IMR-90 (cell line): ENCODE data around the gene WDR47. TPM values are rescaled to one million over a fixed set of nuclear protein-coding genes. Genes with fewer than 3 reads are reported as not detected.

ENCODE experiments used
- ATAC-seq: fragments of 200-7000 bp; cut with Tn5 transposase; 2 replicates; pipeline ENCODE4 v1.9.1; 2020; ENCODE audit warnings: low read depth, mild to moderate bottlenecking, moderate library complexity
- BruUV-seq: library from RNA; stranded (reverse); fragments of 400-500 nt; replicated peaks from 2 replicates; lab custom pipeline; 2021; lab: Mats Ljungman, UMichigan
- CTCF ChIA-PET: fragments of 300-600 bp; formaldehyde crosslinking; extraction: SDS; loops from one replicate; lab custom pipeline; 2021; ENCODE audit warnings: antibody characterized with exemption; lab: Yijun Ruan, JAX
- POLR2A ChIA-PET: fragments of 300-600 bp; sonication (Branson Sonifier 250); formaldehyde crosslinking; loops from one replicate; lab custom pipeline; 2022; ENCODE audit warnings: antibody characterized with exemption; ENCODE audit not compliant: unreplicated experiment; lab: Charles Lee
- DNase-seq: peaks from one replicate; pipeline ENCODE4 v3.0.0; 2013
- H2AFZ ChIP-seq: replicated peaks from 2 replicates; pipeline ENCODE3; 2013; ENCODE audit warnings: low read length, mild to moderate bottlenecking; ENCODE audit not compliant: poor library complexity
- H2AK5ac ChIP-seq: 2 replicates; pipeline ENCODE4 v1.6.1; 2013; ENCODE audit warnings: low read depth, low read length, inconsistent platforms
- H2AK9ac ChIP-seq: replicated peaks from 2 replicates; pipeline ENCODE3; 2013; ENCODE audit warnings: mild to moderate bottlenecking, low read depth, low read length, moderate library complexity; ENCODE audit not compliant: poor library complexity
- H2BK120ac ChIP-seq: 2 replicates; pipeline ENCODE4 v1.6.1; 2013; ENCODE audit warnings: low read depth, low read length, inconsistent platforms
- H2BK15ac ChIP-seq: 3 replicates; pipeline ENCODE4 v1.6.1; 2013; ENCODE audit warnings: low read depth, low read length, inconsistent platforms
- H2BK20ac ChIP-seq: 2 replicates; pipeline ENCODE4 v1.6.1; 2013; ENCODE audit warnings: low read depth, mild to moderate bottlenecking, inconsistent platforms, low read length, moderate library complexity
- H2BK5ac ChIP-seq: 2 replicates; pipeline ENCODE4 v1.6.1; 2013; ENCODE audit warnings: mild to moderate bottlenecking, low read depth, low read length, inconsistent platforms; ENCODE audit not compliant: poor library complexity, severe bottlenecking
- H3K14ac ChIP-seq: replicated peaks from 2 replicates; pipeline ENCODE4 v1.6.1; 2013; ENCODE audit warnings: low read depth, low read length, inconsistent platforms
- H3K18ac ChIP-seq: 2 replicates; pipeline ENCODE4 v1.6.1; 2013; ENCODE audit warnings: low read depth, low read length, control low read depth
- H3K23ac ChIP-seq: 2 replicates; pipeline ENCODE4 v1.6.1; 2013; ENCODE audit warnings: low read depth, low read length, inconsistent platforms
- H3K27ac ChIP-seq: 2 replicates; pipeline ENCODE4 v1.5.1; 2013; ENCODE audit warnings: mild to moderate bottlenecking, control low read depth, low read length; ENCODE audit not compliant: insufficient read depth
- H3K27me3 ChIP-seq: 2 replicates; pipeline ENCODE4 v1.6.1; 2013; ENCODE audit warnings: low read length; ENCODE audit not compliant: control insufficient read depth, insufficient read depth
- H3K36me3 ChIP-seq: 2 replicates; pipeline ENCODE4 v1.6.1; 2013; ENCODE audit warnings: low read length, mixed read lengths; ENCODE audit not compliant: control insufficient read depth, insufficient read depth
- H3K4ac ChIP-seq: 2 replicates; pipeline ENCODE4 v1.6.1; 2013; ENCODE audit warnings: low read depth, low read length, inconsistent platforms
- H3K4me1 ChIP-seq: 2 replicates; pipeline ENCODE4 v1.6.1; 2013; ENCODE audit warnings: low read length, mixed read lengths; ENCODE audit not compliant: control insufficient read depth, insufficient read depth
- H3K4me2 ChIP-seq: 2 replicates; pipeline ENCODE4 v1.6.1; 2013; ENCODE audit warnings: low read depth, mild to moderate bottlenecking, control low read depth, low read length, moderate library complexity
- H3K4me3 ChIP-seq: 2 replicates; pipeline ENCODE4 v1.5.1; 2013; ENCODE audit warnings: low read depth, mild to moderate bottlenecking, control low read depth, low read length, moderate library complexity; ENCODE audit not compliant: insufficient read depth
- H3K56ac ChIP-seq: 2 replicates; pipeline ENCODE4 v1.6.1; 2013; ENCODE audit warnings: low read length, inconsistent platforms; ENCODE audit not compliant: insufficient read depth; ENCODE audit errors: extremely low read depth
- H3K79me1 ChIP-seq, 2 experiments: 2 replicates each; pipeline ENCODE4 v1.6.1; 2013; ENCODE audit warnings: low read length in 2 of 2, inconsistent platforms in 1 of 2, low read depth in 1 of 2
- H3K9ac ChIP-seq: 2 replicates; pipeline ENCODE4 v1.6.1; 2013; ENCODE audit warnings: low read depth, low read length, control low read depth
- H3K9me1 ChIP-seq: 2 replicates; pipeline ENCODE4 v1.6.1; 2013; ENCODE audit warnings: low read length, inconsistent platforms; ENCODE audit not compliant: insufficient read depth
- H3K9me3 ChIP-seq: 2 replicates; pipeline ENCODE4 v1.6.1; 2013; ENCODE audit warnings: low read length; ENCODE audit not compliant: control insufficient read depth, insufficient read depth
- H4K20me1 ChIP-seq: 2 replicates; pipeline ENCODE4 v1.6.1; 2013; ENCODE audit warnings: low read length, inconsistent platforms; ENCODE audit not compliant: insufficient read depth
- H4K5ac ChIP-seq: 2 replicates; pipeline ENCODE4 v1.6.1; 2013; ENCODE audit warnings: mild to moderate bottlenecking, low read depth, low read length, control low read depth
- H4K8ac ChIP-seq, 2 experiments: 2 replicates each; pipeline ENCODE4 v1.6.1; 2013; ENCODE audit warnings: low read depth in 2 of 2, low read length in 2 of 2, control low read depth in 1 of 2, inconsistent platforms in 1 of 2
- H4K91ac ChIP-seq: 2 replicates; pipeline ENCODE4 v1.6.1; 2013; ENCODE audit warnings: low read depth, low read length, inconsistent platforms; ENCODE audit not compliant: insufficient read depth
- BHLHE40 ChIP-seq: fragments of 150-350 bp; IDR thresholded peaks from 2 replicates; pipeline ENCODE4 v1.6.1; 2016; ENCODE audit warnings: mild to moderate bottlenecking, low read depth, low read length
- CEBPB ChIP-seq: IDR thresholded peaks from 2 replicates; pipeline ENCODE4 v1.6.1; 2012; ENCODE audit warnings: low read depth, low read length, improper control_type of control experiment
- CHD1 ChIP-seq: IDR thresholded peaks from 2 replicates; pipeline ENCODE4 v1.6.1; 2012; ENCODE audit warnings: low read depth, low read length, improper control_type of control experiment
- CTCF ChIP-seq: conservative IDR thresholded peaks from 2 replicates; pipeline ENCODE4 v1.5.1; 2012; ENCODE audit warnings: mild to moderate bottlenecking, low read depth, low read length, improper control_type of control experiment
- ELK1 ChIP-seq: fragments of 150-350 bp; IDR thresholded peaks from 2 replicates; pipeline ENCODE4 v1.6.1; 2016; ENCODE audit warnings: low read depth, mild to moderate bottlenecking, low read length, moderate library complexity, borderline replicate concordance
- MAFK ChIP-seq: IDR thresholded peaks from 2 replicates; pipeline ENCODE4 v1.6.1; 2012; ENCODE audit warnings: low read depth, low read length, improper control_type of control experiment
- MAZ ChIP-seq: IDR thresholded peaks from 2 replicates; pipeline ENCODE4 v1.6.1; 2012; ENCODE audit warnings: low read depth, mild to moderate bottlenecking, low read length, improper control_type of control experiment, moderate library complexity, borderline replicate concordance
- MXI1 ChIP-seq: IDR thresholded peaks from 2 replicates; pipeline ENCODE4 v1.6.1; 2012; ENCODE audit warnings: low read depth, mild to moderate bottlenecking, low read length, moderate library complexity, borderline replicate concordance
- NFE2L2 ChIP-seq: fragments of 150-350 bp; IDR thresholded peaks from 2 replicates; pipeline ENCODE4 v1.6.1; 2016; ENCODE audit warnings: low read depth, mild to moderate bottlenecking, low read length
- POLR2A ChIP-seq: IDR thresholded peaks from 2 replicates; pipeline ENCODE4 v1.6.1; 2012; ENCODE audit warnings: mild to moderate bottlenecking, low read depth, low read length
- RAD21 ChIP-seq: IDR thresholded peaks from 2 replicates; pipeline ENCODE4 v1.6.1; 2012; ENCODE audit warnings: low read length, improper control_type of control experiment
- RCOR1 ChIP-seq: IDR thresholded peaks from 2 replicates; pipeline ENCODE4 v1.6.1; 2012; ENCODE audit warnings: mild to moderate bottlenecking, low read length, improper control_type of control experiment; ENCODE audit not compliant: insufficient replicate concordance
- RFX5 ChIP-seq: IDR thresholded peaks from 2 replicates; pipeline ENCODE4 v1.8.0; 2012; ENCODE audit warnings: low read depth, mild to moderate bottlenecking, low read length, moderate library complexity
- SMC3 ChIP-seq: fragments of 150-350 bp; IDR thresholded peaks from 2 replicates; pipeline ENCODE4 v1.6.1; 2016; ENCODE audit warnings: low read depth, mild to moderate bottlenecking, antibody characterized with exemption, low read length, moderate library complexity
- USF2 ChIP-seq: fragments of 150-350 bp; IDR thresholded peaks from 2 replicates; pipeline ENCODE4 v1.6.1; 2017; ENCODE audit warnings: mild to moderate bottlenecking, antibody characterized with exemption, low read length, low read depth
- WGBS, 2 experiments: methylation state at CpG; one replicate each; pipeline versions ENCODE4 v1.1.5 to v1.1.7; 2013; ENCODE audit warnings: missing lambda C conversion rate in 2 of 2; ENCODE audit not compliant: insufficient read length in 1 of 2; ENCODE audit errors: extremely low coverage in 2 of 2; 5-methylcytosine and 5-hydroxymethylcytosine counted together
- dilution Hi-C: fragments of 300-500 bp; cut with HindIII; formaldehyde crosslinking; loops from one replicate; pipeline ENCODE4 v1.14.3; 2018; ENCODE audit warnings: low sequenced_read_pairs; ENCODE audit not compliant: unreplicated experiment
- in situ Hi-C: fragments of 300-500 bp; cut with MboI; formaldehyde crosslinking; loops from 3 replicates; pipeline ENCODE4 v1.14.3; 2019; ENCODE audit warnings: low sequenced_read_pairs, inconsistent platforms, mixed read lengths
- intact Hi-C: fragments of 100-400 bp; cut with micrococcal nuclease; formaldehyde crosslinking; loops from 2 replicates; pipeline ENCODE4 v1.10.0; 2022
- polyA plus RNA-seq, 3 experiments: library from polyadenylated mRNA; depleted of rRNA; stranded (reverse); fragments of >200 nt; gene quantifications; 2 replicates each; pipeline ENCODE4 v1.2.3, GENCODE V29; 2012; ENCODE audit warnings: low replicate concordance in 1 of 3
- total RNA-seq: library from RNA; depleted of rRNA; stranded (reverse); fragments of >200 nt; gene quantifications from 2 replicates; pipeline ENCODE4 v1.2.3, GENCODE V29; 2012

The WDR47 gene
- total and polyA plus RNA-seq, 2 of the 4 experiments (the other 2 are of a cell fraction) = 8.2 to 17.4 TPM

- in situ Hi-C loops (no loop called here), intact Hi-C loops (no loop called here), dilution Hi-C loops (no loop called here)
- H2AFZ ChIP-seq = no peak overlapping the region
- H3K4me3 ChIP-seq = no peak overlapping the region
- no peaks in the 10 kb centered on the region for H3K27me3 ChIP-seq
- CTCF ChIA-PET = no interaction called here
- no peak overlapping the region for H3K9ac ChIP-seq
- no peak overlapping the region for H3K56ac ChIP-seq
- no peak overlapping the region for H2BK15ac ChIP-seq
- no peak overlapping the region for H2BK5ac ChIP-seq
- H3K9me1 ChIP-seq = peaks cover 3% of the 10 kb centered on the region; the same call in 1 of the 2 replicates
- H4K8ac ChIP-seq = no peak overlapping the region
- H3K9me3 ChIP-seq = no peaks in the 10 kb centered on the region
- H4K5ac ChIP-seq = no peak overlapping the region
- H4K20me1 ChIP-seq = no peaks in the 10 kb centered on the region
- WGBS, 2 experiments = 48% methylated on average over 2 of the region's 4 CpGs; no CpG with 5 or more reads in 1 of the 2 experiments
- no peaks in the 10 kb centered on the region for H3K36me3 ChIP-seq
- no peak overlapping the region for H3K18ac ChIP-seq
- H3K4me2 ChIP-seq = no peak overlapping the region
- H3K4me1 ChIP-seq = no peaks in the 10 kb centered on the region
- H3K23ac ChIP-seq = no peak overlapping the region
- ATAC-seq (no peak), DNase-seq (no peak)
- no peak overlapping the region for H2AK5ac ChIP-seq
- no peak overlapping the region for H3K14ac ChIP-seq
- no peak overlapping the region for H4K91ac ChIP-seq
- no peaks in the 10 kb centered on the region for H3K79me1 ChIP-seq
- H2BK20ac ChIP-seq = no peak overlapping the region
- BruUV-seq = no TSS peak
- POLR2A ChIA-PET = no interaction called here
- no peak for TF ChIP-seq ELK1
- TF ChIP-seq CEBPB = no peak
- TF ChIP-seq MXI1 = no peak
- TF ChIP-seq RAD21 = no peak
- TF ChIP-seq RFX5 = no peak
- no peak for TF ChIP-seq CHD1
- no peak for TF ChIP-seq RCOR1
- no peak for TF ChIP-seq BHLHE40
- TF ChIP-seq NFE2L2 = no peak
- TF ChIP-seq MAZ = no peak
- no peak for TF ChIP-seq CTCF
- no peak for TF ChIP-seq MAFK
- TF ChIP-seq SMC3 = no peak
- no peak for TF ChIP-seq USF2
- TF ChIP-seq POLR2A = no peak
- no peak overlapping the region for H3K27ac ChIP-seq
- H2AK9ac ChIP-seq = no peak overlapping the region
- no peak overlapping the region for H3K4ac ChIP-seq
- H2BK120ac ChIP-seq = no peak overlapping the region
Measured at GRCh38 chr1:109046671-109047070, 4.8 kb upstream of the WDR47 start.
